B cell (primary cell): ENCODE data around the gene CELF4. TPM values are rescaled to one million over a fixed set of nuclear protein-coding genes. Genes with fewer than 3 reads are reported as not detected.

ENCODE experiments used
- ATAC-seq: fragments of 200-7000 bp; cut with Tn5 transposase; one replicate; pipeline ENCODE4 v1.10.0; 2021; ENCODE audit warnings: low read depth, mild to moderate bottlenecking, moderate number of reproducible peaks, moderate library complexity
- CTCF ChIA-PET: fragments of 350-600 bp; sonication (Branson Sonifier 250); formaldehyde crosslinking; loops from one replicate; lab custom pipeline; 2021; ENCODE audit warnings: antibody characterized with exemption, inconsistent platforms; lab: Charles Lee
- POLR2A ChIA-PET: fragments of 350-600 bp; sonication (Branson Sonifier 250); formaldehyde crosslinking; loops from one replicate; lab custom pipeline; 2021; ENCODE audit warnings: antibody characterized with exemption; lab: Charles Lee
- DNase-seq: peaks from one replicate; pipeline ENCODE4 v3.0.0; 2013
- H2AFZ ChIP-seq: 2 replicates; pipeline ENCODE4 v1.6.1; 2012; ENCODE audit warnings: mild to moderate bottlenecking, low read depth, low read length; ENCODE audit not compliant: insufficient read depth, poor library complexity, severe bottlenecking
- H3K27ac ChIP-seq, 2 donors: 1 replicate in 1 of 2; 2 replicates in 1 of 2; pipeline ENCODE4 v1.5.1; 2012 to 2013; ENCODE audit warnings: low read length in 2 of 2, mild to moderate bottlenecking in 2 of 2, moderate library complexity in 1 of 2
- H3K27me3 ChIP-seq, 4 experiments: fragments of 200-600 bp in 1 of 4; sonication (generic) in 1 of 4; replicated peaks in 1 of 4; 1 replicate in 2 of 4; 2 replicates in 2 of 4; pipeline versions ENCODE4 v1.6.1 to v1.7.0; 2013 to 2016; ENCODE audit warnings: low read length in 3 of 4, mild to moderate bottlenecking in 2 of 4, mixed read lengths in 1 of 4, moderate library complexity in 1 of 4; ENCODE audit not compliant: insufficient read depth in 4 of 4, control insufficient read depth in 3 of 4; ENCODE audit errors: control extremely low read depth in 1 of 4
- H3K36me3 ChIP-seq, 2 experiments: replicated peaks in 1 of 2; 1 replicate in 1 of 2; 2 replicates in 1 of 2; pipeline versions ENCODE4 v1.6.1 to v1.7.1; 2013; ENCODE audit warnings: low read length in 1 of 2; ENCODE audit not compliant: insufficient read depth in 2 of 2, control insufficient read depth in 1 of 2; ENCODE audit errors: control extremely low read depth in 1 of 2, extremely low read depth in 1 of 2
- H3K4me1 ChIP-seq, 2 donors: fragments of 200-600 bp in 1 of 2; sonication (generic) in 1 of 2; 1 replicate in 1 of 2; 2 replicates in 1 of 2; pipeline versions ENCODE4 v1.5.1 to v1.6.1; 2013 to 2017; ENCODE audit warnings: low read length in 2 of 2; ENCODE audit not compliant: control insufficient read depth in 2 of 2, insufficient read depth in 2 of 2
- H3K4me2 ChIP-seq: replicated peaks from 2 replicates; pipeline ENCODE3; 2012; ENCODE audit warnings: mild to moderate bottlenecking, low read depth, low read length; ENCODE audit not compliant: poor library complexity, severe bottlenecking
- H3K4me3 ChIP-seq, 5 experiments: fragments of 200-600 bp in 1 of 5; sonication (generic) in 1 of 5; 1 replicate in 3 of 5; 2 replicates in 2 of 5; pipeline versions ENCODE4 v1.5.1 to v1.7.0; 2011 to 2016; ENCODE audit warnings: low read length in 4 of 5, mild to moderate bottlenecking in 4 of 5, low read depth in 2 of 5, control low read depth in 1 of 5, moderate library complexity in 1 of 5; ENCODE audit not compliant: insufficient read depth in 1 of 5; ENCODE audit errors: control extremely low read depth in 1 of 5, extremely low read depth in 1 of 5
- H3K79me2 ChIP-seq: fragments of 200-600 bp; sonication (generic); one replicate; pipeline ENCODE4 v1.6.0; 2016; ENCODE audit warnings: low read length; ENCODE audit not compliant: control insufficient read depth, insufficient read depth
- H3K9ac ChIP-seq: fragments of 200-600 bp; sonication (generic); 2 replicates; pipeline ENCODE4 v1.6.1; 2017; ENCODE audit warnings: mild to moderate bottlenecking, low read length, moderate library complexity
- H3K9me3 ChIP-seq, 3 donors: one replicate each; pipeline versions ENCODE4 v1.6.1 to v1.7.1; 2013; ENCODE audit warnings: low read length in 2 of 3; ENCODE audit not compliant: control insufficient read depth in 2 of 3, insufficient read depth in 1 of 3; ENCODE audit errors: control extremely low read depth in 1 of 3
- H4K20me1 ChIP-seq: 2 replicates; pipeline ENCODE4 v1.6.0; 2012; ENCODE audit warnings: mild to moderate bottlenecking, low read length; ENCODE audit not compliant: insufficient read depth, control insufficient read depth, poor library complexity, severe bottlenecking
- H3K27ac Mint-ChIP-seq: one replicate; pipeline ENCODE4 v1.8.0; 2021; ENCODE audit warnings: mixed read lengths
- H3K27me3 Mint-ChIP-seq: one replicate; pipeline ENCODE4 v1.8.0; 2021; ENCODE audit warnings: mixed read lengths
- H3K4me1 Mint-ChIP-seq: one replicate; pipeline ENCODE4 v1.8.0; 2021; ENCODE audit warnings: mixed read lengths
- H3K4me3 Mint-ChIP-seq: one replicate; pipeline ENCODE4 v1.8.0; 2021; ENCODE audit warnings: mixed read lengths
- H3K9me3 Mint-ChIP-seq: one replicate; pipeline ENCODE4 v1.8.0; 2022; ENCODE audit warnings: mixed read lengths; ENCODE audit not compliant: insufficient read depth
- CTCF ChIP-seq: fragments of 200-600 bp; IDR thresholded peaks from one replicate; pipeline ENCODE4 v1.8.0; 2022; ENCODE audit warnings: antibody characterized with exemption, mild to moderate bottlenecking
- EZH2 ChIP-seq: IDR thresholded peaks from 2 replicates; pipeline ENCODE4 v1.6.1; 2012; ENCODE audit warnings: borderline replicate concordance, low read depth, mild to moderate bottlenecking, moderate library complexity, low read length; ENCODE audit not compliant: insufficient read depth, poor library complexity, severe bottlenecking
- WGBS: methylation state at CpG from one replicate; pipeline ENCODE4 v1.1.5; 2013; ENCODE audit warnings: missing lambda C conversion rate; ENCODE audit not compliant: insufficient coverage; 5-methylcytosine and 5-hydroxymethylcytosine counted together
- intact Hi-C: fragments of 100-400 bp; cut with micrococcal nuclease; formaldehyde crosslinking; loops from one replicate; pipeline ENCODE4 v1.10.0; 2022
- polyA plus RNA-seq: library from polyadenylated mRNA; depleted of rRNA; stranded (reverse); fragments of >200 nt; gene quantifications from 2 replicates; pipeline ENCODE4 v1.2.3, GENCODE V29; 2012
- total RNA-seq, 2 donors: library from RNA; stranded (reverse); fragments of 120-200 nt in 1 of 2; gene quantifications; 1 replicate in 1 of 2; 2 replicates in 1 of 2; pipeline versions ENCODE4 v1.2.3 to v1.2.4, GENCODE V29; 2013 to 2022

Gene CELF4
- total and polyA plus RNA-seq, 2 donors (not counting 1 experiment from before 2014, with no cell fraction given): not detected

- Histone ChIP-seq H3K4me3 (no peak overlapping the region), H3K9me3 (no peaks in the 10 kb centered on the region), H3K27me3 (peaks cover 0 to 2% (median 0%) of the 10 kb centered on the region in 4 experiments), H4K20me1 (no peaks in the 10 kb centered on the region), H3K4me2 (no peak overlapping the region), H3K36me3 (no peaks in the 10 kb centered on the region), H3K9ac (no peak overlapping the region), H2AFZ (no peak overlapping the region), H3K79me2 (no peaks in the 10 kb centered on the region), H3K4me1 (no peaks in the 10 kb centered on the region), H3K27ac (no peak overlapping the region)
- Mint-ChIP-seq H3K27me3 (peaks cover 5% of the 10 kb centered on the region), H3K4me1 (no peaks in the 10 kb centered on the region), H3K4me3 (no peak overlapping the region), H3K9me3 (no peaks in the 10 kb centered on the region), H3K27ac (no peak overlapping the region)
- ChIA-PET CTCF (no interaction called here), POLR2A (no interaction called here)
- no peak for TF ChIP-seq CTCF
- no peak for TF ChIP-seq EZH2
- no peak for DNase-seq
- WGBS: 71% methylated on average over 2 of the region's 2 CpGs
- intact Hi-C loops: no loop called here
- ATAC-seq: no peak
These were observed 216.9 kb downstream of the CELF4 start for GRCh38 chr18:37348729-37349128.

GRCh38 chr18:37346048-37346447 is 219.6 kb downstream of the CELF4 start:
- no peak overlapping the region for H3K27ac ChIP-seq
- H3K27me3 Mint-ChIP-seq: peaks cover 18% of the 10 kb centered on the region
- POLR2A ChIA-PET: no interaction called here
- ATAC-seq (no peak), DNase-seq (no peak)
- H2AFZ ChIP-seq: no peak overlapping the region
- 84% methylated on average over 3 of the region's 3 CpGs for WGBS
- TF ChIP-seq CTCF: no peak
- intact Hi-C loops: no loop called here
- H3K9ac ChIP-seq: no peak overlapping the region
- H3K4me3 Mint-ChIP-seq: no peak overlapping the region
- no peak overlapping the region for H3K27ac Mint-ChIP-seq
- H3K36me3 ChIP-seq: no peaks in the 10 kb centered on the region
- no peaks in the 10 kb centered on the region for H3K4me1 Mint-ChIP-seq
- CTCF ChIA-PET: no interaction called here
- H3K79me2 ChIP-seq: no peaks in the 10 kb centered on the region
- H3K4me3 ChIP-seq: no peak overlapping the region
- H4K20me1 ChIP-seq: no peaks in the 10 kb centered on the region
- H3K4me1 ChIP-seq: no peaks in the 10 kb centered on the region
- no peaks in the 10 kb centered on the region for H3K9me3 Mint-ChIP-seq
- H3K4me2 ChIP-seq: no peak overlapping the region
- H3K27me3 ChIP-seq: peaks cover 0 to 2% (median 0%) of the 10 kb centered on the region in 4 experiments
- H3K9me3 ChIP-seq: no peaks in the 10 kb centered on the region
